ENCODE measurements around the gene FAM219B. TPM values are rescaled to one million over a fixed set of nuclear protein-coding genes. Genes with fewer than 3 reads are reported as not detected.

The FAM219B gene
- total and polyA plus RNA-seq, 2 experiments from 2014 or later: 28.8 to 61.4 TPM

GRCh38 chr15:74906067-74906449, 593 bp downstream of the FAM219B start:
- Histone ChIP-seq H3K79me2 (replicated peaks; ENCODE audit: insufficient read depth) (peaks cover 13% of the 10 kb centered on the region), H3K4me3 (peak overlapping the region; percentile 99), H3K27me3 (ENCODE audit: insufficient read depth) (no peaks in the 10 kb centered on the region), H2AFZ (peak overlapping the region; percentile 100), H3K4me1 (ENCODE audit: insufficient read depth) (peaks cover 6% of the 10 kb centered on the region), H3K36me3 (ENCODE audit: insufficient read depth) (peaks cover 15% of the 10 kb centered on the region), H3K9me2 (ENCODE audit: insufficient read depth) (no peaks in the 10 kb centered on the region), H3F3A (replicated peaks; ENCODE audit: low read depth) (peaks cover 7% of the 10 kb centered on the region; the same call in 1 of the 2 replicates), H4K20me1 (replicated peaks; ENCODE audit: insufficient read depth) (peaks cover 4% of the 10 kb centered on the region; the same call in 1 of the 2 replicates), H3K4me2 (peak overlapping the region; percentile 94), H3K27ac (ENCODE audit: low read depth) (peak overlapping the region; percentile 79)
- Mint-ChIP-seq H3K9me3 (peaks cover 6% of the 10 kb centered on the region; the same call in 2 of the 3 replicates), H3K27me3 (ENCODE audit: insufficient read depth, low read depth, poor library complexity) (peaks cover 5% of the 10 kb centered on the region), H3K36me3 (ENCODE audit: low read depth) (peaks cover 67% of the 10 kb centered on the region), H3K27ac (peak overlapping the region; percentile 92), H3K4me1 (peaks cover 16% of the 10 kb centered on the region), H3K4me3 (peak overlapping the region; percentile 97)
- ATAC-seq (peak; percentile 49), DNase-seq (ENCODE audit: low spot score) (peak; percentile 57)
- no peak for TF ChIP-seq ZNF462 (CRISPR knock-in tag; IDR thresholded peaks at IDR 0.05)
- TF ChIP-seq EZH2 (IDR thresholded peaks at IDR 0.05; ENCODE audit: low read depth, unreplicated experiment): no peak
- no peak for TF ChIP-seq CTCF (conservative IDR thresholded peaks at IDR 0.05; ENCODE audit: low read depth in 2 of 2)
- TF ChIP-seq CREB1 (CRISPR knock-in tag; IDR thresholded peaks at IDR 0.05; ENCODE audit: low read depth): no peak
- TF ChIP-seq STAT1 (IDR thresholded peaks at IDR 0.05; ENCODE audit: unreplicated experiment): no peak
- TF ChIP-seq POLR2AphosphoS5 (IDR thresholded peaks at IDR 0.05; ENCODE audit: low read depth): no peak
- no peak for TF ChIP-seq ZNF331 (CRISPR knock-in tag; IDR thresholded peaks at IDR 0.05; ENCODE audit: low read depth)
- TF ChIP-seq EZH2phosphoT487 (IDR thresholded peaks at IDR 0.05; ENCODE audit: unreplicated experiment): no peak
- TF ChIP-seq JUNB (IDR thresholded peaks at IDR 0.05; ENCODE audit: unreplicated experiment): no peak
- TF ChIP-seq, protein P1, sequence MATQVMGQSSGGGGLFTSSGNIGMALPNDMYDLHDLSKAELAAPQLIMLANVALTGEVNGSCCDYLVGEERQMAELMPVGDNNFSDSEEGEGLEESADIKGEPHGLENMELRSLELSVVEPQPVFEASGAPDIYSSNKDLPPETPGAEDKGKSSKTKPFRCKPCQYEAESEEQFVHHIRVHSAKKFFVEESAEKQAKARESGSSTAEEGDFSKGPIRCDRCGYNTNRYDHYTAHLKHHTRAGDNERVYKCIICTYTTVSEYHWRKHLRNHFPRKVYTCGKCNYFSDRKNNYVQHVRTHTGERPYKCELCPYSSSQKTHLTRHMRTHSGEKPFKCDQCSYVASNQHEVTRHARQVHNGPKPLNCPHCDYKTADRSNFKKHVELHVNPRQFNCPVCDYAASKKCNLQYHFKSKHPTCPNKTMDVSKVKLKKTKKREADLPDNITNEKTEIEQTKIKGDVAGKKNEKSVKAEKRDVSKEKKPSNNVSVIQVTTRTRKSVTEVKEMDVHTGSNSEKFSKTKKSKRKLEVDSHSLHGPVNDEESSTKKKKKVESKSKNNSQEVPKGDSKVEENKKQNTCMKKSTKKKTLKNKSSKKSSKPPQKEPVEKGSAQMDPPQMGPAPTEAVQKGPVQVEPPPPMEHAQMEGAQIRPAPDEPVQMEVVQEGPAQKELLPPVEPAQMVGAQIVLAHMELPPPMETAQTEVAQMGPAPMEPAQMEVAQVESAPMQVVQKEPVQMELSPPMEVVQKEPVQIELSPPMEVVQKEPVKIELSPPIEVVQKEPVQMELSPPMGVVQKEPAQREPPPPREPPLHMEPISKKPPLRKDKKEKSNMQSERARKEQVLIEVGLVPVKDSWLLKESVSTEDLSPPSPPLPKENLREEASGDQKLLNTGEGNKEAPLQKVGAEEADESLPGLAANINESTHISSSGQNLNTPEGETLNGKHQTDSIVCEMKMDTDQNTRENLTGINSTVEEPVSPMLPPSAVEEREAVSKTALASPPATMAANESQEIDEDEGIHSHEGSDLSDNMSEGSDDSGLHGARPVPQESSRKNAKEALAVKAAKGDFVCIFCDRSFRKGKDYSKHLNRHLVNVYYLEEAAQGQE (IDR thresholded peaks at IDR 0.05; ENCODE audit: unreplicated experiment): no peak
- TF ChIP-seq NANOG (IDR thresholded peaks at IDR 0.05; ENCODE audit: borderline replicate concordance): no peak
- TF ChIP-seq ETS1 (IDR thresholded peaks at IDR 0.05): no peak
- TF ChIP-seq ZNF114 (CRISPR knock-in tag; IDR thresholded peaks at IDR 0.05): no peak
